A549 (cell line): ENCODE results near the gene DGAT2. TPM values are rescaled to one million over a fixed set of nuclear protein-coding genes. Genes with fewer than 3 reads are reported as not detected.
A peak's percentile ranks its signal among the peaks of the same experiment; 100 is the strongest.

Experiments used
- ATAC-seq, 2 experiments: fragments of 200-7000 bp in 1 of 2; fragments of >200 bp in 1 of 2; cut with Nextera tagmentation in 1 of 2; cut with Tn5 transposase in 1 of 2; 3 replicates each; pipeline versions ENCODE4 v1.8.0 to v1.9.1; 2018 to 2020; ENCODE audit warnings: mild to moderate bottlenecking in 1 of 2, moderate library complexity in 1 of 2
- CTCF ChIA-PET: fragments of 300-600 bp; sonication (Branson Sonifier 250); formaldehyde crosslinking; extraction: SDS; loops from one replicate; lab custom pipeline; 2021; ENCODE audit warnings: antibody characterized with exemption, inconsistent platforms; lab: Yijun Ruan, JAX
- POLR2A ChIA-PET: fragments of 350-600 bp; formaldehyde crosslinking; extraction: SDS; loops from one replicate; lab custom pipeline; 2021; ENCODE audit warnings: antibody characterized with exemption, inconsistent platforms; lab: Yijun Ruan, JAX
- DNase-seq, 2 experiments: peaks; one replicate each; pipeline versions ENCODE4 v3.0.0 to v3.0.0-alpha.2; 2011 to 2016; ENCODE audit warnings: low read depth in 1 of 2, low spot score in 1 of 2
- FAIRE-seq: peaks from 2 replicates; lab custom pipeline; 2011; peaks lifted over from hg19 to GRCh38; lab: Jason Lieb, UNC
- H3K27ac ChIP-seq, 2 experiments: fragments of >200 bp; sonication (Bioruptor Twin); formaldehyde crosslinking; 3 replicates each; pipeline ENCODE4 v1.5.1; 2016 to 2017
- H3K4me1 ChIP-seq: fragments of >200 bp; sonication (Bioruptor Twin); formaldehyde crosslinking; 3 replicates; pipeline ENCODE4 v1.6.1; 2016
- H3K4me2 ChIP-seq: fragments of >200 bp; sonication (Bioruptor Twin); formaldehyde crosslinking; 3 replicates; pipeline ENCODE4 v1.6.1; 2016
- H3K4me3 ChIP-seq: fragments of >200 bp; sonication (Bioruptor Twin); formaldehyde crosslinking; 3 replicates; pipeline ENCODE4 v1.5.1; 2016
- H3K9me3 ChIP-seq: fragments of >200 bp; sonication (Bioruptor Twin); formaldehyde crosslinking; 3 replicates; pipeline ENCODE4 v1.6.1; 2016
- BHLHE40 ChIP-seq: IDR thresholded peaks from 2 replicates; pipeline ENCODE4 v1.6.1; 2012; ENCODE audit warnings: low read depth, low read length, inconsistent platforms
- CBX2 ChIP-seq: fragments of 200-600 bp; sonication (generic); IDR thresholded peaks from 2 replicates; pipeline ENCODE4 v1.6.1; 2016; ENCODE audit warnings: low read depth, mild to moderate bottlenecking, borderline replicate concordance
- CEBPB ChIP-seq, 2 experiments: fragments of >200 bp in 1 of 2; sonication (Bioruptor Twin) in 1 of 2; formaldehyde crosslinking in 1 of 2; IDR thresholded peaks; 2 replicates each; pipeline ENCODE4 v1.6.1; 2012 to 2016
- EHF ChIP-seq: fragments of 250-450 bp; sonication (Bioruptor Pico); IDR thresholded peaks from 2 replicates; pipeline ENCODE4 v1.5.0; 2020; ENCODE audit warnings: mild to moderate bottlenecking
- EP300 ChIP-seq, 2 experiments: fragments of >200 bp; sonication (Bioruptor Twin); formaldehyde crosslinking; IDR thresholded peaks; 2 replicates in 1 of 2; 3 replicates in 1 of 2; pipeline ENCODE4 v1.6.1; 2016 to 2017
- FOSB ChIP-seq: fragments of 250-450 bp; sonication (Bioruptor Pico); IDR thresholded peaks from 2 replicates; pipeline ENCODE4 v1.5.0; 2020; ENCODE audit warnings: mild to moderate bottlenecking, moderate library complexity
- HDAC2 ChIP-seq: fragments of 200-600 bp; sonication (generic); IDR thresholded peaks from 2 replicates; pipeline ENCODE4 v1.6.1; 2016
- HOXB13 ChIP-seq: fragments of 250-450 bp; sonication (Bioruptor Pico); IDR thresholded peaks from 2 replicates; pipeline ENCODE4 v1.5.0; 2020; ENCODE audit warnings: low read depth, mild to moderate bottlenecking, moderate library complexity
- HOXB5 ChIP-seq: fragments of 250-450 bp; sonication (Bioruptor Pico); IDR thresholded peaks from 2 replicates; pipeline ENCODE4 v1.5.0; 2020; ENCODE audit warnings: mild to moderate bottlenecking, moderate library complexity
- JUNB ChIP-seq: fragments of >200 bp; sonication (Bioruptor Twin); formaldehyde crosslinking; IDR thresholded peaks from 2 replicates; pipeline ENCODE4 v1.6.1; 2016
- KDM1A ChIP-seq: fragments of 200-600 bp; sonication (generic); IDR thresholded peaks from 2 replicates; pipeline ENCODE4 v1.6.1; 2016; ENCODE audit warnings: low read depth, mild to moderate bottlenecking
- MAFK ChIP-seq: fragments of 450-650 bp; IDR thresholded peaks from 2 replicates; pipeline ENCODE4 v1.6.1; 2014; ENCODE audit not compliant: partially characterized antibody
- MYC ChIP-seq: IDR thresholded peaks from 2 replicates; pipeline ENCODE4 v1.6.1; 2012; ENCODE audit warnings: mild to moderate bottlenecking, inconsistent platforms, low read length, improper control_type of control experiment, borderline replicate concordance
- NPAS2 ChIP-seq: fragments of 250-450 bp; sonication (Bioruptor Pico); IDR thresholded peaks from 2 replicates; pipeline ENCODE4 v1.8.0; 2022; ENCODE audit warnings: mild to moderate bottlenecking, moderate library complexity, borderline replicate concordance
- RFX5 ChIP-seq: fragments of 450-650 bp; IDR thresholded peaks from 2 replicates; pipeline ENCODE4 v1.7.1; 2014; ENCODE audit warnings: antibody characterized with exemption, mild to moderate bottlenecking, moderate library complexity
- SMC3 ChIP-seq: fragments of >200 bp; sonication (Bioruptor Twin); formaldehyde crosslinking; IDR thresholded peaks from 3 replicates; pipeline ENCODE4 v1.6.1; 2018; ENCODE audit warnings: inconsistent platforms
- TP53 ChIP-seq: fragments of 250-450 bp; sonication (Bioruptor Pico); IDR thresholded peaks from 2 replicates; pipeline ENCODE4 v1.5.0; 2021; ENCODE audit warnings: mild to moderate bottlenecking, moderate library complexity
- ZNF302 ChIP-seq: fragments of 250-450 bp; sonication (Bioruptor Pico); IDR thresholded peaks from 2 replicates; pipeline ENCODE4 v1.9.0; 2021; ENCODE audit warnings: inconsistent platforms, mild to moderate bottlenecking, moderate library complexity
- WGBS: methylation state at CpG from one replicate; pipeline ENCODE4 v1.1.6; 2017; ENCODE audit errors: missing lambda C conversion rate; 5-methylcytosine and 5-hydroxymethylcytosine counted together
- polyA plus RNA-seq, 4 experiments: library from polyadenylated mRNA; depleted of rRNA in 3 of 4; stranded (reverse); fragments of >200 nt; fragmentation: RNase III in 1 of 4; extraction: RNeasy Plus Mini Kit Qiagen cat#74134 plus additional on column Dnase treatment in 1 of 4; gene quantifications; 2 replicates in 3 of 4; 3 replicates in 1 of 4; pipeline ENCODE4 v1.2.3, GENCODE V29; 2011 to 2017
- TF ChIP-seq, protein P1 (sequence below): fragments of 200-600 bp; sonication (generic); IDR thresholded peaks from 2 replicates; pipeline ENCODE4 v1.6.1; 2016; ENCODE audit warnings: antibody characterized with exemption, mild to moderate bottlenecking, moderate library complexity
- TF ChIP-seq, protein P2 (sequence below): fragments of >200 bp; sonication (Bioruptor Twin); formaldehyde crosslinking; IDR thresholded peaks from 3 replicates; pipeline ENCODE4 v1.6.1; 2016

Gene DGAT2
- polyA plus RNA-seq, 2 of the 4 experiments (the other 2 are of a cell fraction): 1.6 to 1.9 TPM

DNA sequence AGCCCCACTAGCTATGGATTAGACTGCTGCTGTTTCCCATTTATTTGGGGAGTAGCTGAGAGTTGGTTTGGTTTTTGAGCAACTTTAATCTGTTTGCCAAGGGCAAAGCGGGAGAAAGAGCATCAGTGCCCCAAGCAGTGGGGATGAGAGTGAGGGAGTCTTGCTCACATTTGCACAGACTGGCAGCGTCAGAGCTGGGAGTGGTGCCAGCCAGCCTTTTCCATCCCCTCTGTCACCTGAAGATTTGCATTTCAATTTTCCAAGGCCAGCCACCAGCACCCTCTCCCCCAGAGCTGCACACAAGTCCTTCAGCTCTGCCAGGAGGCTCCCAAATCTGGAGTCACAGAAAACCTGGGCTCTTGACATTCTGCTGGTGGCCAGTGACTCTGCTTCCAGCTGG, 25.4 kb downstream of the DGAT2 start:
- ChIA-PET POLR2A (no interaction called here), CTCF (interaction anchor here (0.8 to 4.7 kb wide), 3 partner anchors 8 to 70 kb away, joined by 3 to 43 read pairs (median 3); no protein-coding TSS in a partner anchor)
- H3K4me3 ChIP-seq: no peak overlapping the region
- 77% methylated on average over 2 of the region's 2 CpGs for WGBS
- no peak for ATAC-seq
- no peak overlapping the region for H3K4me2 ChIP-seq
- no peaks in the 10 kb centered on the region for H3K9me3 ChIP-seq
- no peak for TF ChIP-seq EP300 (IDR thresholded peaks at IDR 0.05)
- TF ChIP-seq, all 56 proteins: peak for 0
- DNase-seq (no peak), FAIRE-seq (no peak)
- Histone ChIP-seq H3K4me1 (peaks cover 9% of the 10 kb centered on the region), H3K27ac (no peak overlapping the region)

DNA sequence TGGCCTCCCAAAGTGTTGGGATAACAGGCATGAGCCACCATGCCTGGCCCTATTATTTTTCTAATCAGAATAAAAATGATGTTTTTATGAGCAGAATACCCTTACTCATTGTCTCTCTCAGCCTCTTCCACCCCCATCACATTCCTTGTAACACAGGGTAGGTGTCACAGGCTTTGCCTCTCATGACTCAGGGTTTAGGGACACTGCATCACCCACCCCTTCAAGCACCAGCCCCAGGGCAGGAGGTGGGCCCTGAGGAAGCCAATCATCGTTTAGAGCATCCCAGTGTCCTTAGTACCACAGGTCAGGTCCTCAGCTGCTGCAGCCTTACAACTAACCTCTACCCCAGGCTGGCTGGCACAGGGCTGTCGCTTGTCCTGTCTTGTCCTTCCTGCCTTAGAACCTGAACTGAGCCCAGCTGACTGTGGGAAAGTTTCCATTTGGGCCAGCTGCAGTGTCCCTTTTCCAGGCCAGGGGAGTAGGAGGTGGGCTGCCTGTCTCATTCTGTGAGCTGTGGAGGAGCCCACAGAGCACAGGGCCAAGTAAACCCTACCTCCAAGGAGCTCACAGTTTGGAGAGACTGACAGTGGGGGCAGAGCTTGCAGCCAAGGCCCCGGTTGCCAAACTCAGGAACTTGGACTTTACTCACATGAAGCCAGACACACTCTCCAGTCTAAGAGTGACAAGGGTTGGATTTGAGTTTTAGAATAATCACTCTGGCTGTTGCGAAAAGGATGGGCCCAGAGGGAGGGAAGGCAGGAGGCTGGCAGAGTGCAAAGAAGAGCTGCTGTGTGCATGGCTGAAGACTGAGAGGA, 26.9 kb downstream of the DGAT2 start:
- CTCF ChIA-PET: interaction anchor here (0.7 to 4.7 kb wide), 4 partner anchors 6 to 73 kb away, joined by 3 to 43 read pairs (median 4); no protein-coding TSS in a partner anchor
- 70% methylated on average over 2 of the region's 4 CpGs for WGBS
- no peaks in the 10 kb centered on the region for H3K9me3 ChIP-seq
- DNase-seq: no peak
- H3K4me3 ChIP-seq: no peak overlapping the region
- POLR2A ChIA-PET: no interaction called here
- TF ChIP-seq KDM1A: no peak
- TF ChIP-seq MAFK: no peak
- no peak for TF ChIP-seq TP53
- no peak for TF ChIP-seq BHLHE40
- no peak for TF ChIP-seq JUNB
- no peak for TF ChIP-seq HOXB13 (CRISPR knock-in tag)
- TF ChIP-seq HOXB5 (CRISPR knock-in tag): no peak
- TF ChIP-seq NPAS2 (CRISPR knock-in tag): no peak
- no peak for TF ChIP-seq MYC
- TF ChIP-seq, protein P1, sequence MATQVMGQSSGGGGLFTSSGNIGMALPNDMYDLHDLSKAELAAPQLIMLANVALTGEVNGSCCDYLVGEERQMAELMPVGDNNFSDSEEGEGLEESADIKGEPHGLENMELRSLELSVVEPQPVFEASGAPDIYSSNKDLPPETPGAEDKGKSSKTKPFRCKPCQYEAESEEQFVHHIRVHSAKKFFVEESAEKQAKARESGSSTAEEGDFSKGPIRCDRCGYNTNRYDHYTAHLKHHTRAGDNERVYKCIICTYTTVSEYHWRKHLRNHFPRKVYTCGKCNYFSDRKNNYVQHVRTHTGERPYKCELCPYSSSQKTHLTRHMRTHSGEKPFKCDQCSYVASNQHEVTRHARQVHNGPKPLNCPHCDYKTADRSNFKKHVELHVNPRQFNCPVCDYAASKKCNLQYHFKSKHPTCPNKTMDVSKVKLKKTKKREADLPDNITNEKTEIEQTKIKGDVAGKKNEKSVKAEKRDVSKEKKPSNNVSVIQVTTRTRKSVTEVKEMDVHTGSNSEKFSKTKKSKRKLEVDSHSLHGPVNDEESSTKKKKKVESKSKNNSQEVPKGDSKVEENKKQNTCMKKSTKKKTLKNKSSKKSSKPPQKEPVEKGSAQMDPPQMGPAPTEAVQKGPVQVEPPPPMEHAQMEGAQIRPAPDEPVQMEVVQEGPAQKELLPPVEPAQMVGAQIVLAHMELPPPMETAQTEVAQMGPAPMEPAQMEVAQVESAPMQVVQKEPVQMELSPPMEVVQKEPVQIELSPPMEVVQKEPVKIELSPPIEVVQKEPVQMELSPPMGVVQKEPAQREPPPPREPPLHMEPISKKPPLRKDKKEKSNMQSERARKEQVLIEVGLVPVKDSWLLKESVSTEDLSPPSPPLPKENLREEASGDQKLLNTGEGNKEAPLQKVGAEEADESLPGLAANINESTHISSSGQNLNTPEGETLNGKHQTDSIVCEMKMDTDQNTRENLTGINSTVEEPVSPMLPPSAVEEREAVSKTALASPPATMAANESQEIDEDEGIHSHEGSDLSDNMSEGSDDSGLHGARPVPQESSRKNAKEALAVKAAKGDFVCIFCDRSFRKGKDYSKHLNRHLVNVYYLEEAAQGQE: no peak
- no peak for TF ChIP-seq SMC3
- TF ChIP-seq EHF: no peak
- TF ChIP-seq CEBPB (IDR thresholded peaks at IDR 0.05): no peak
- no peak for TF ChIP-seq CBX2
- TF ChIP-seq, protein P2, sequence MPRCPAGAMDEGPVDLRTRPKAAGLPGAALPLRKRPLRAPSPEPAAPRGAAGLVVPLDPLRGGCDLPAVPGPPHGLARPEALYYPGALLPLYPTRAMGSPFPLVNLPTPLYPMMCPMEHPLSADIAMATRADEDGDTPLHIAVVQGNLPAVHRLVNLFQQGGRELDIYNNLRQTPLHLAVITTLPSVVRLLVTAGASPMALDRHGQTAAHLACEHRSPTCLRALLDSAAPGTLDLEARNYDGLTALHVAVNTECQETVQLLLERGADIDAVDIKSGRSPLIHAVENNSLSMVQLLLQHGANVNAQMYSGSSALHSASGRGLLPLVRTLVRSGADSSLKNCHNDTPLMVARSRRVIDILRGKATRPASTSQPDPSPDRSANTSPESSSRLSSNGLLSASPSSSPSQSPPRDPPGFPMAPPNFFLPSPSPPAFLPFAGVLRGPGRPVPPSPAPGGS: no peak
- no peak for TF ChIP-seq FOSB (CRISPR knock-in tag)
- no peak for TF ChIP-seq RFX5
- no peak for TF ChIP-seq HDAC2
- TF ChIP-seq ZNF302: no peak
- no peak for ATAC-seq
- H3K4me2 ChIP-seq: no peak overlapping the region
- FAIRE-seq: no peak
- peaks cover 9% of the 10 kb centered on the region for H3K4me1 ChIP-seq
- H3K27ac ChIP-seq: 0 out of 6 replicates have a peak overlapping the region, but pooled peaks of 1 of the 2 experiments have one; percentile 15
